H1 (cell line): Measurements from ENCODE around the gene ZDHHC3. TPM values are rescaled to one million over a fixed set of nuclear protein-coding genes. Genes with fewer than 3 reads are reported as not detected.

Source experiments
- ASH2L ChIP-seq: fragments of 200-600, 300-600 bp; sonication (generic); IDR thresholded peaks from one replicate; pipeline ENCODE4 v1.7.1; 2017; ENCODE audit warnings: low read length
- RNF2 ChIP-seq: fragments of 200-900, 300-1000 bp; sonication (generic); IDR thresholded peaks from 2 replicates; pipeline ENCODE4 v1.7.1; 2016; ENCODE audit warnings: borderline replicate concordance, low read depth, mild to moderate bottlenecking, antibody characterized with exemption, low read length; ENCODE audit not compliant: poor library complexity, severe bottlenecking; ENCODE audit errors: missing control alignments
- TAF1 ChIP-seq: IDR thresholded peaks from 2 replicates; pipeline ENCODE4 v1.6.1; 2011; ENCODE audit warnings: mild to moderate bottlenecking, low read depth, low read length
- TBP ChIP-seq: IDR thresholded peaks from 2 replicates; pipeline ENCODE4 v1.6.1; 2011; ENCODE audit warnings: low read depth, low read length, improper control_type of control experiment
- polyA plus RNA-seq, 7 experiments: library from polyadenylated mRNA; depleted of rRNA in 3 of 7; stranded (reverse) in 5 of 7; unstranded in 2 of 7; fragments of >200 nt in 5 of 7; fragments of 200-250 nt in 2 of 7; gene quantifications; 1 replicate in 5 of 7; 2 replicates in 1 of 7; 4 replicates in 1 of 7; pipeline versions ENCODE4 v1.2.1 to v1.2.3, GENCODE V29; 2011 to 2013; ENCODE audit warnings: missing spikeins in 2 of 7, mixed read lengths in 2 of 7
- total RNA-seq: library from RNA; stranded (reverse); fragmentation: NEBNext Ultra II Directional; extraction: Animal tissue kit (Norgen Biotek cat#: 25700); gene quantifications from 2 replicates; pipeline ENCODE4 v1.2.1, GENCODE V29; 2021
- TF ChIP-seq, protein P1 (sequence below): IDR thresholded peaks from 2 replicates; pipeline ENCODE4 v1.6.1; 2012; ENCODE audit warnings: inconsistent platforms

The ZDHHC3 gene
- total and polyA plus RNA-seq, 2 of the 8 experiments (the other 6 are each of a cell fraction or from before 2014, with no cell fraction given), result 77.4 to 88.7 TPM

DNA sequence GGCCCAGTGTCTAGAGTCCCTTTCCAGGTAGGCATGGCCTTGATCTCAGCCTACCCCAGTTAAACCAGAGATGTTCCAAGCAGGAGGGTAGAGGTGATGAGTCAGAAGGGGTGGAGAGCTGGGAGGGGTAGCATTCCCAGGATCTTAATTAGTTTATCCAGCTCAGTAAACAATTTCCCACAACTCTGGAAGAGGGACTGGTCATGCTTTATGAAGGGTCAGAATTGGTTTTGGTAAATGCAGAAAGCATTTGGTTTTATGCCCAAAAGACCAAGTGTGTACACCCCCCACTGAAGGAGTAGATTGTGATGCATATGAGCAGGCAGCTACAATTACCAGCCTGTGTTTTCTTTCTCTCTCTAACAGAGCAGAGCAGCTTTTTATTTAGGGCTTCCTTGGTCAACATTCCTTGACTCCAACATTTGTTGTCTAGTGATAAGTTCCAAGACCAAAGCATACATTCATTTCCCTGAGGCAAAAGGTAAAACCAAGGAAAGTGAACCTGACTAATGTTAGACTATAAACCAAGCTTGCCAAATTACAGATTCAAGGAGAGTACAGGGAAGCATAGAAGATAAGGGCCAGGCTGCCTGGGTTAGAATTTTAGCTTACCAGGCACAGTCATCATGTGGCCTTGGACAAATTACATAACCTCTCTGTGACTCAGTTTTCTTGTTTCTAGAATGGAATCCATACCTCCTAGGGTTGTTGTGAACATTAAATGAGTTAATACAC lies 17.7 kb upstream of the ZDHHC3 start (continued):
- TF ChIP-seq RNF2 (no peak), ASH2L (no peak), TBP (no peak), TAF1 (no peak)
- TF ChIP-seq, protein P1, sequence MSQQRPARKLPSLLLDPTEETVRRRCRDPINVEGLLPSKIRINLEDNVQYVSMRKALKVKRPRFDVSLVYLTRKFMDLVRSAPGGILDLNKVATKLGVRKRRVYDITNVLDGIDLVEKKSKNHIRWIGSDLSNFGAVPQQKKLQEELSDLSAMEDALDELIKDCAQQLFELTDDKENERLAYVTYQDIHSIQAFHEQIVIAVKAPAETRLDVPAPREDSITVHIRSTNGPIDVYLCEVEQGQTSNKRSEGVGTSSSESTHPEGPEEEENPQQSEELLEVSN, result no peak
- TF ChIP-seq, all 59 proteins: peak for 0
